IMR-90 (cell line): Measurements from ENCODE around the gene NLGN3. TPM values are rescaled to one million over a fixed set of nuclear protein-coding genes. Genes with fewer than 3 reads are reported as not detected.

Experiments
- ATAC-seq: fragments of 200-7000 bp; cut with Tn5 transposase; 2 replicates; pipeline ENCODE4 v1.9.1; 2020; ENCODE audit warnings: low read depth, mild to moderate bottlenecking, moderate library complexity
- BruUV-seq: library from RNA; stranded (reverse); fragments of 400-500 nt; replicated peaks from 2 replicates; lab custom pipeline; 2021; lab: Mats Ljungman, UMichigan
- CTCF ChIA-PET: fragments of 300-600 bp; formaldehyde crosslinking; extraction: SDS; loops from one replicate; lab custom pipeline; 2021; ENCODE audit warnings: antibody characterized with exemption; lab: Yijun Ruan, JAX
- POLR2A ChIA-PET: fragments of 300-600 bp; sonication (Branson Sonifier 250); formaldehyde crosslinking; loops from one replicate; lab custom pipeline; 2022; ENCODE audit warnings: antibody characterized with exemption; ENCODE audit not compliant: unreplicated experiment; lab: Charles Lee
- DNase-seq: peaks from one replicate; pipeline ENCODE4 v3.0.0; 2013
- H2AFZ ChIP-seq: replicated peaks from 2 replicates; pipeline ENCODE3; 2013; ENCODE audit warnings: low read length, mild to moderate bottlenecking; ENCODE audit not compliant: poor library complexity
- H2AK5ac ChIP-seq: 2 replicates; pipeline ENCODE4 v1.6.1; 2013; ENCODE audit warnings: low read depth, low read length, inconsistent platforms
- H2AK9ac ChIP-seq: replicated peaks from 2 replicates; pipeline ENCODE3; 2013; ENCODE audit warnings: mild to moderate bottlenecking, low read depth, low read length, moderate library complexity; ENCODE audit not compliant: poor library complexity
- H2BK120ac ChIP-seq: 2 replicates; pipeline ENCODE4 v1.6.1; 2013; ENCODE audit warnings: low read depth, low read length, inconsistent platforms
- H2BK15ac ChIP-seq: 3 replicates; pipeline ENCODE4 v1.6.1; 2013; ENCODE audit warnings: low read depth, low read length, inconsistent platforms
- H2BK20ac ChIP-seq: 2 replicates; pipeline ENCODE4 v1.6.1; 2013; ENCODE audit warnings: low read depth, mild to moderate bottlenecking, inconsistent platforms, low read length, moderate library complexity
- H2BK5ac ChIP-seq: 2 replicates; pipeline ENCODE4 v1.6.1; 2013; ENCODE audit warnings: mild to moderate bottlenecking, low read depth, low read length, inconsistent platforms; ENCODE audit not compliant: poor library complexity, severe bottlenecking
- H3K14ac ChIP-seq: replicated peaks from 2 replicates; pipeline ENCODE4 v1.6.1; 2013; ENCODE audit warnings: low read depth, low read length, inconsistent platforms
- H3K18ac ChIP-seq: 2 replicates; pipeline ENCODE4 v1.6.1; 2013; ENCODE audit warnings: low read depth, low read length, control low read depth
- H3K23ac ChIP-seq: 2 replicates; pipeline ENCODE4 v1.6.1; 2013; ENCODE audit warnings: low read depth, low read length, inconsistent platforms
- H3K27ac ChIP-seq: 2 replicates; pipeline ENCODE4 v1.5.1; 2013; ENCODE audit warnings: mild to moderate bottlenecking, control low read depth, low read length; ENCODE audit not compliant: insufficient read depth
- H3K27me3 ChIP-seq: 2 replicates; pipeline ENCODE4 v1.6.1; 2013; ENCODE audit warnings: low read length; ENCODE audit not compliant: control insufficient read depth, insufficient read depth
- H3K36me3 ChIP-seq: 2 replicates; pipeline ENCODE4 v1.6.1; 2013; ENCODE audit warnings: low read length, mixed read lengths; ENCODE audit not compliant: control insufficient read depth, insufficient read depth
- H3K4ac ChIP-seq: 2 replicates; pipeline ENCODE4 v1.6.1; 2013; ENCODE audit warnings: low read depth, low read length, inconsistent platforms
- H3K4me1 ChIP-seq: 2 replicates; pipeline ENCODE4 v1.6.1; 2013; ENCODE audit warnings: low read length, mixed read lengths; ENCODE audit not compliant: control insufficient read depth, insufficient read depth
- H3K4me2 ChIP-seq: 2 replicates; pipeline ENCODE4 v1.6.1; 2013; ENCODE audit warnings: low read depth, mild to moderate bottlenecking, control low read depth, low read length, moderate library complexity
- H3K4me3 ChIP-seq: 2 replicates; pipeline ENCODE4 v1.5.1; 2013; ENCODE audit warnings: low read depth, mild to moderate bottlenecking, control low read depth, low read length, moderate library complexity; ENCODE audit not compliant: insufficient read depth
- H3K56ac ChIP-seq: 2 replicates; pipeline ENCODE4 v1.6.1; 2013; ENCODE audit warnings: low read length, inconsistent platforms; ENCODE audit not compliant: insufficient read depth; ENCODE audit errors: extremely low read depth
- H3K79me1 ChIP-seq, 2 experiments: 2 replicates each; pipeline ENCODE4 v1.6.1; 2013; ENCODE audit warnings: low read length in 2 of 2, inconsistent platforms in 1 of 2, low read depth in 1 of 2
- H3K9ac ChIP-seq: 2 replicates; pipeline ENCODE4 v1.6.1; 2013; ENCODE audit warnings: low read depth, low read length, control low read depth
- H3K9me1 ChIP-seq: 2 replicates; pipeline ENCODE4 v1.6.1; 2013; ENCODE audit warnings: low read length, inconsistent platforms; ENCODE audit not compliant: insufficient read depth
- H3K9me3 ChIP-seq: 2 replicates; pipeline ENCODE4 v1.6.1; 2013; ENCODE audit warnings: low read length; ENCODE audit not compliant: control insufficient read depth, insufficient read depth
- H4K20me1 ChIP-seq: 2 replicates; pipeline ENCODE4 v1.6.1; 2013; ENCODE audit warnings: low read length, inconsistent platforms; ENCODE audit not compliant: insufficient read depth
- H4K5ac ChIP-seq: 2 replicates; pipeline ENCODE4 v1.6.1; 2013; ENCODE audit warnings: mild to moderate bottlenecking, low read depth, low read length, control low read depth
- H4K8ac ChIP-seq, 2 experiments: 2 replicates each; pipeline ENCODE4 v1.6.1; 2013; ENCODE audit warnings: low read depth in 2 of 2, low read length in 2 of 2, control low read depth in 1 of 2, inconsistent platforms in 1 of 2
- H4K91ac ChIP-seq: 2 replicates; pipeline ENCODE4 v1.6.1; 2013; ENCODE audit warnings: low read depth, low read length, inconsistent platforms; ENCODE audit not compliant: insufficient read depth
- ELK1 ChIP-seq: fragments of 150-350 bp; IDR thresholded peaks from 2 replicates; pipeline ENCODE4 v1.6.1; 2016; ENCODE audit warnings: low read depth, mild to moderate bottlenecking, low read length, moderate library complexity, borderline replicate concordance
- MAZ ChIP-seq: IDR thresholded peaks from 2 replicates; pipeline ENCODE4 v1.6.1; 2012; ENCODE audit warnings: low read depth, mild to moderate bottlenecking, low read length, improper control_type of control experiment, moderate library complexity, borderline replicate concordance
- RAD21 ChIP-seq: IDR thresholded peaks from 2 replicates; pipeline ENCODE4 v1.6.1; 2012; ENCODE audit warnings: low read length, improper control_type of control experiment
- RFX5 ChIP-seq: IDR thresholded peaks from 2 replicates; pipeline ENCODE4 v1.8.0; 2012; ENCODE audit warnings: low read depth, mild to moderate bottlenecking, low read length, moderate library complexity
- SMC3 ChIP-seq: fragments of 150-350 bp; IDR thresholded peaks from 2 replicates; pipeline ENCODE4 v1.6.1; 2016; ENCODE audit warnings: low read depth, mild to moderate bottlenecking, antibody characterized with exemption, low read length, moderate library complexity
- WGBS, 2 experiments: methylation state at CpG; one replicate each; pipeline versions ENCODE4 v1.1.5 to v1.1.7; 2013; ENCODE audit warnings: missing lambda C conversion rate in 2 of 2; ENCODE audit not compliant: insufficient read length in 1 of 2; ENCODE audit errors: extremely low coverage in 2 of 2; 5-methylcytosine and 5-hydroxymethylcytosine counted together
- dilution Hi-C: fragments of 300-500 bp; cut with HindIII; formaldehyde crosslinking; loops from one replicate; pipeline ENCODE4 v1.14.3; 2018; ENCODE audit warnings: low sequenced_read_pairs; ENCODE audit not compliant: unreplicated experiment
- in situ Hi-C: fragments of 300-500 bp; cut with MboI; formaldehyde crosslinking; loops from 3 replicates; pipeline ENCODE4 v1.14.3; 2019; ENCODE audit warnings: low sequenced_read_pairs, inconsistent platforms, mixed read lengths
- intact Hi-C: fragments of 100-400 bp; cut with micrococcal nuclease; formaldehyde crosslinking; loops from 2 replicates; pipeline ENCODE4 v1.10.0; 2022
- polyA plus RNA-seq, 3 experiments: library from polyadenylated mRNA; depleted of rRNA; stranded (reverse); fragments of >200 nt; gene quantifications; 2 replicates each; pipeline ENCODE4 v1.2.3, GENCODE V29; 2012; ENCODE audit warnings: low replicate concordance in 1 of 3
- total RNA-seq: library from RNA; depleted of rRNA; stranded (reverse); fragments of >200 nt; gene quantifications from 2 replicates; pipeline ENCODE4 v1.2.3, GENCODE V29; 2012
- TF ChIP-seq, protein P1 (sequence below): conservative IDR thresholded peaks from 2 replicates; pipeline ENCODE4 v1.5.1; 2012; ENCODE audit warnings: mild to moderate bottlenecking, low read depth, low read length, improper control_type of control experiment

Gene NLGN3
- total and polyA plus RNA-seq, 2 of the 4 experiments (the other 2 are of a cell fraction) = 0.18 to 0.39 TPM

- H2AFZ ChIP-seq = no peak overlapping the region
- no CpG with 5 or more reads among the region's 2 CpGs for WGBS, 2 experiments
These were observed 46.3 kb upstream of the NLGN3 start for GRCh38 chrX:71098302-71098701.

More at GRCh38 chrX:71098302-71098701, 46.3 kb upstream of the NLGN3 start:
- H2BK120ac ChIP-seq = no peak overlapping the region
- H3K9me1 ChIP-seq = no peaks in the 10 kb centered on the region
- H3K27ac ChIP-seq = no peak overlapping the region
- H2BK15ac ChIP-seq = no peak overlapping the region
- no peaks in the 10 kb centered on the region for H3K4me1 ChIP-seq
- H2BK5ac ChIP-seq = no peak overlapping the region
- no peak overlapping the region for H2AK5ac ChIP-seq
- DNase-seq = peak; percentile 23
- peaks cover 21% of the 10 kb centered on the region for H3K27me3 ChIP-seq
- H4K8ac ChIP-seq = no peak overlapping the region
- no peak overlapping the region for H2BK20ac ChIP-seq
- H3K56ac ChIP-seq = no peak overlapping the region
- H3K79me1 ChIP-seq = no peaks in the 10 kb centered on the region
- H3K9me3 ChIP-seq = no peaks in the 10 kb centered on the region
- TF ChIP-seq, protein P1, sequence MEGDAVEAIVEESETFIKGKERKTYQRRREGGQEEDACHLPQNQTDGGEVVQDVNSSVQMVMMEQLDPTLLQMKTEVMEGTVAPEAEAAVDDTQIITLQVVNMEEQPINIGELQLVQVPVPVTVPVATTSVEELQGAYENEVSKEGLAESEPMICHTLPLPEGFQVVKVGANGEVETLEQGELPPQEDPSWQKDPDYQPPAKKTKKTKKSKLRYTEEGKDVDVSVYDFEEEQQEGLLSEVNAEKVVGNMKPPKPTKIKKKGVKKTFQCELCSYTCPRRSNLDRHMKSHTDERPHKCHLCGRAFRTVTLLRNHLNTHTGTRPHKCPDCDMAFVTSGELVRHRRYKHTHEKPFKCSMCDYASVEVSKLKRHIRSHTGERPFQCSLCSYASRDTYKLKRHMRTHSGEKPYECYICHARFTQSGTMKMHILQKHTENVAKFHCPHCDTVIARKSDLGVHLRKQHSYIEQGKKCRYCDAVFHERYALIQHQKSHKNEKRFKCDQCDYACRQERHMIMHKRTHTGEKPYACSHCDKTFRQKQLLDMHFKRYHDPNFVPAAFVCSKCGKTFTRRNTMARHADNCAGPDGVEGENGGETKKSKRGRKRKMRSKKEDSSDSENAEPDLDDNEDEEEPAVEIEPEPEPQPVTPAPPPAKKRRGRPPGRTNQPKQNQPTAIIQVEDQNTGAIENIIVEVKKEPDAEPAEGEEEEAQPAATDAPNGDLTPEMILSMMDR = peak; percentile 50
- TF ChIP-seq RFX5 = no peak
- TF ChIP-seq MAZ = no peak
- TF ChIP-seq RAD21 = peak; percentile 35; the same call in 1 of the 2 replicates
- TF ChIP-seq ELK1 = no peak
- peak; percentile 28; the same call in 1 of the 2 replicates for TF ChIP-seq SMC3
- no peak overlapping the region for H4K5ac ChIP-seq
- in situ Hi-C loops = no loop called here
- H3K4me3 ChIP-seq = no peak overlapping the region
- H2AK9ac ChIP-seq = no peak overlapping the region
- H3K14ac ChIP-seq = no peak overlapping the region
- H3K36me3 ChIP-seq = no peaks in the 10 kb centered on the region
- ChIA-PET POLR2A (no interaction called here), CTCF (no interaction called here)
- H3K23ac ChIP-seq = no peak overlapping the region
- intact Hi-C loops = no loop called here
- H3K4me2 ChIP-seq = no peak overlapping the region
- H4K91ac ChIP-seq = no peak overlapping the region
- H3K18ac ChIP-seq = no peak overlapping the region
- no TSS peak for BruUV-seq
- ATAC-seq = no peak
- H3K4ac ChIP-seq = no peak overlapping the region
- dilution Hi-C loops = no loop called here
- no peaks in the 10 kb centered on the region for H4K20me1 ChIP-seq
- H3K9ac ChIP-seq = no peak overlapping the region
